GM10266 (cell line): Measurements from ENCODE around the gene FBXL12.
A peak's percentile ranks its signal among the peaks of the same experiment; 100 is the strongest.
"Not testable (repeated sequence)": the region's sequence is repeated elsewhere in the genome, so short reads cannot be mapped to it uniquely, and the experiment has no call there.

Experiments used
- DNase-seq: peaks from one replicate; pipeline ENCODE4 v3.0.0; 2012; ENCODE audit errors: extremely low spot score
- TF ChIP-seq, protein P1 (sequence below): IDR thresholded peaks from 2 replicates; pipeline ENCODE4 v1.5.1; 2012; ENCODE audit warnings: mild to moderate bottlenecking, low read depth; ENCODE audit not compliant: control insufficient read depth, insufficient read depth; ENCODE audit errors: missing control alignments

The FBXL12 gene

DNA sequence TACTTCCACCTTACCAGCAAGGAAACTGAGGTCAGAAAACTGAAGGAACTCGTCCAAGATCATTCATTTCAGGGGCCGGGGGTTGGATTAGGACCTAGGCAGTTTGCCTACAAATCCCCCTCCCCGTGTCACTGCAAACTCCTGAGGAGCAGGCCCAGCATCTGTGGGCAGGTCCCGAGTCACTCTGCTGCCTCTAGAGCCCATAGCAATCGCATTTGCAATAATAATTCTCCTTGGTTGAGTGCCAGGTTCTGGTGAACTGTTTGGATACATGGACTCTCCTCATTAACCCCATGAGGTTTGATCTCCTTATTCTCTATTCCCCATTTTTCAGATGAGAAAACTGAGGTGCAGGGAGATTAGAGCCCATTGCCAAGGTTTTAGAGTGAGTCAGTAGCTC, 17.1 kb upstream of the FBXL12 start:
- TF ChIP-seq, protein P1, sequence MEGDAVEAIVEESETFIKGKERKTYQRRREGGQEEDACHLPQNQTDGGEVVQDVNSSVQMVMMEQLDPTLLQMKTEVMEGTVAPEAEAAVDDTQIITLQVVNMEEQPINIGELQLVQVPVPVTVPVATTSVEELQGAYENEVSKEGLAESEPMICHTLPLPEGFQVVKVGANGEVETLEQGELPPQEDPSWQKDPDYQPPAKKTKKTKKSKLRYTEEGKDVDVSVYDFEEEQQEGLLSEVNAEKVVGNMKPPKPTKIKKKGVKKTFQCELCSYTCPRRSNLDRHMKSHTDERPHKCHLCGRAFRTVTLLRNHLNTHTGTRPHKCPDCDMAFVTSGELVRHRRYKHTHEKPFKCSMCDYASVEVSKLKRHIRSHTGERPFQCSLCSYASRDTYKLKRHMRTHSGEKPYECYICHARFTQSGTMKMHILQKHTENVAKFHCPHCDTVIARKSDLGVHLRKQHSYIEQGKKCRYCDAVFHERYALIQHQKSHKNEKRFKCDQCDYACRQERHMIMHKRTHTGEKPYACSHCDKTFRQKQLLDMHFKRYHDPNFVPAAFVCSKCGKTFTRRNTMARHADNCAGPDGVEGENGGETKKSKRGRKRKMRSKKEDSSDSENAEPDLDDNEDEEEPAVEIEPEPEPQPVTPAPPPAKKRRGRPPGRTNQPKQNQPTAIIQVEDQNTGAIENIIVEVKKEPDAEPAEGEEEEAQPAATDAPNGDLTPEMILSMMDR: no peak
- DNase-seq: no peak

DNA sequence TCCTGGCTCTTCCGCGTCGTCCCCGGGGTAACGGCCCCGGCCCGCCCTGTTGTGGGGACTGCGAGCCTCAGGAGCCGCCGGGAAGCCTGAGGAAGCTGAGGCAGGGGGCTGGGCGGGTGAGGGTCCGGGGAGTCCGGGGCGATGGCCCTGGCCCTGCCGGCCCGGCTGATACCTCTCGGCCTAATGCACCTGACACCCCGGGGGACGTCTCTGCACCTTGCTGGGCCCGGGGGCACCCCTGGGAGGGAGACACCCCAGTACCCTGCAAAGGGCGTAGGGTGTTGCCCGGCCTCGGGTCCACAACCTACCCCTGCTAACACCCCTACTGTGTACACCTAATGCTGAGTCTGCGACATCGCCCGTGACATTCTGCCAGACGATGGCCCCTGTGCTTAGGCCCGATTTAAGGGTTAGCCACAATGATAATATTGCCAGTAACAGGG, 16.6 kb upstream of the FBXL12 start:
- TF ChIP-seq, protein P1: no peak
- no peak for DNase-seq

DNA sequence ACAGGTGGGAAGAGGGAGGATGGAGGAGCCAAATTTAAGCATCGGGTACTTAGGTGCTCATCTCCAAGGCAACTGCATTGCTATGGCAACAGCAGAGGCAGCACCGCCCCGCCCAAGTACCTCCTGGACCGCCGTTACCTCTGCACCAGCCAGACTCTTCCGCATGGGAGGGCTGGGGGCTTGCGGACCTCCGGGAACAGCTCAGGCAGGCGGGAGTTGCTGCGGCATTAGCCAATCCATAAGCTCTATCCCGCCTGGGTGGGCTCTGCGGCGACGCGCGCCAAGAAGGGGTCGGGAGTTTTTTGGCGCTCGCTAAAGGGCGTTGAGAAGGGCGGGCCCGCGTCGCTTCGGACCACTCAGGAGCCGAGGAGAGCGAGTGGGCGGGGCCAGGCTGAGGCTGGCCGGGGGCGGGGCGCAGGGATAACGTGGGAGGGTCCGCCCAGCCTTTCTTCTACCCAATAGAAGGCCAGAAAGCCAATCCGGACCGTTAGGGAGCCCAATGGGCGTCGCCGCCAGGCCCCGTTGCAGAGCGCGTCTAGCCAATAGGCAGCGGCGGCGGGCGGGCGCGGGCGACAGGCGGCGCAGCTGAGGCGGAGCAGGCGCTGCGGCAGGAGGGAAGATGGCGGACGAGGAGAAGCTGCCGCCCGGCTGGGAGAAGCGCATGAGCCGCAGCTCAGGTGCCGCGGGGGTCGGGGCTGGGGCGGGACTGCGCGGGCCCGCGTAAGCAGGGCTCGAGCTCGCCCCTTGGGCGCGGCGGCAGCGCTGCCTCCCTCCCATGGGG, 16.0 kb upstream of the FBXL12 start, which contains the start of gene PIN1:
Gene PIN1, plus strand, starts transcription at position 593 of the 781 bp plus-strand sequence. Its CDS starts 27 bp downstream, at position 620.
- TF ChIP-seq, protein P1: peak; percentile 70
- DNase-seq: peak; percentile 99

DNA sequence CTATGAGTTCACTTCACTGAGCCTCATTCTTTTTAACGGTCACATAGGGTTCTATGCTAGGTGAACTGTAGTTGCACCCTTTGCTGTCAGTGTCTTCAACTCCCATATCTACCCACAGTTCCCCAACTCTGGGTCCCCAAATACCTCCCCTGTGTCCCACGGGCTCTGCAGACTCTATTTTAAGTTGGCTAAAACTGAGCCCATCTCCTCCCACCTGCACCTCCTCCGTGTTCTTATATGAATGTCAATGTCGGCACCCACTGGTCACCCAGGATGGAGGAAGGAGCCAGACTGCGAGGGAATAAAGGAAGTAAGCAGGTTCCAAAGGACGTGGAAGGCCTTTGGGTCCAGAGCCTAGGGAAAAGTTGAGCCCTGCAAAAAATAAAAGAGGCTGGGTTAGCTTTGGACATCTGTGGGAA, 15.4 kb upstream of the FBXL12 start:
- TF ChIP-seq, protein P1: no peak

DNA sequence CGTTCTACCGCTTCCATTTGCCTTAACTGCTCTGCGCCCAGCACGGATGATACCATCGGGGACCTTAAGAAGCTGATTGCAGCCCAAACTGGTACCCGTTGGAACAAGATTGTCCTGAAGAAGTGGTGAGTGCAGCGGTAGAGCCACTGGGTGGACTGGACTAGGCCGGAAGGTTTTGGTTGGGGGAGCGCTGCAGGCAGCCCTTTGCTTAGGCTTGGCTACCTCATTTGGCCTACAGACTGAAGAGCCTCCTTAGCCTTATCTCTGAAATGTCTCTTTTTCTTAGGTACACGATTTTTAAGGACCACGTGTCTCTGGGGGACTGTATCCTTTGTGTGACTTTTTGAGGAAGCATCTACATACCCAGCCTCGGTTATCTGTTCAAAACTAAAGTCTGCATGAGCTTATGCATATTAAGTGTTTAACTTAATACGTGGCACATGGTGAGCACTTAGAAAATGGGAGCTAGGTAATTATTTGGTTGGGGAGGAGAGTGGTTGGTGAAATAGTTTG, 9.7 kb upstream of the FBXL12 start:
- DNase-seq: no peak
- TF ChIP-seq, protein P1: no peak

More for the DNA sequence above, 15.4 kb upstream of the FBXL12 start:
- DNase-seq: no peak

DNA sequence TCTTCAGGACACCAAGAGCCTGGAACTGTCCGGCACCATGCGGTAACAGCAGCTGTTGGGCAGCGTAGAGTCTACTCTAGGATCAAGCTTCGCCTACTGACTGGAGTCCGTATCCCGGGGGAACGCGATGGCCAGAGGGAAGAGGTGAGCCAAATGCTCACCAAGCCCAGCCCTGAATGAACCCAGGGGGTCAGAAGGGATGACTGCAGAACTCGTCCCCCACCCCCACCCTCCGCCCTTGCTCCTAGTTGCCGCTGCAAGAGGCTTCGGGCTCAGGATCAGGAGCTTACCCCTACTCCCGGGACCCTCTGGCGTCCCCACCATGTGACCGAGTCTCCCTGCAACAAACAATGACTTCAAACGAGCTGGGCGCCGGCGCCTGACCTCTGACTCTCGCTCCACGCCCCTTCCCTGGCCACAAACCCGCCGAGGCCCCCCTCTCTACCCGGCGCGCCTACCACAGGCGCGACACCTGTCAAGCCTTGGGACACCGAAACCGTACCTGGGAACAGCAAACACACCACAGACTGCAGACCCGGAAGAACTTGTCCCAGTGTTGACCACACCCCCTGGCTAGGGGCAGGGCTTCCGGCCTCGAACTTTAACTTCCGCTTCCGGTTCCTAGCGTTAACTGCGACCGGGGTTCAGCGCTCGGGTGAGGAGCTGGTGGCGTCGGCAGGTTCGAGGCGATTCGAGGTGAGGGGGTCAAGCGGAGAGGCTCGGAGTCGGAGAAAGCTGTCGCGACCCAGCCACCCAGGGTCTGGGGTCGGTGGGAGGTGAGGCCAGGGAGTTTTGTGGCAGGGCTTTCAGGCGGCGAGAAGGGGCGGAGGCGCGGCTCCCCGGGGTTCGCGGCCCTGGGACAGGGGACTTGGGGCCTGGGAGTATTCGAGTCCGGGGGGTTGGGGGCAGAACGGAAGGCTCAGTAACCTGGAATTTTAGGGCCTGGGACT, 8.7 kb upstream of the FBXL12 start, which contains the start of gene UBL5:
Gene UBL5, plus strand, starts transcription at position 630 of the 950 bp plus-strand sequence. CDS start 420 bp downstream, outside the sequence.
- peak; percentile 88 for DNase-seq
- TF ChIP-seq, protein P1: no peak

DNA sequence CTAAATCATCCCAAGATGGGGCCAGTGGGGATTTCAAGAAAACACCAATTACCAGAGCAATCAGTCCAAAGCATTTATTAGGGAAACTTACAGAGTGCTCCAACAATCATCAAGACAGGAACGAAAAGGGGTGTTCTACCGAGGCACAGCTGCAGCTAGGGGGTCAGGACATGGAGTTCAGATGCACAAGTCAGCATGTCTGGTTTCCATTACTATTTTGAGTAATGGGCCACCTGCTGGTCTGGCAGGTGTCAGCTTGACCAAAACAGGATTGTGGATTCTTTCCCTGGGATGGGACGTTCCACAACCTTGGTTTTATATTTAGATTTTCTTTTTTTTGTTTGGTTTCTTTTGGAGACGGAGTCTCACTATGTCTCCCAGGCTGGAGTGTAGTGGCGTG, 4.9 kb upstream of the FBXL12 start:
- TF ChIP-seq, protein P1: no peak
- DNase-seq: no peak

DNA sequence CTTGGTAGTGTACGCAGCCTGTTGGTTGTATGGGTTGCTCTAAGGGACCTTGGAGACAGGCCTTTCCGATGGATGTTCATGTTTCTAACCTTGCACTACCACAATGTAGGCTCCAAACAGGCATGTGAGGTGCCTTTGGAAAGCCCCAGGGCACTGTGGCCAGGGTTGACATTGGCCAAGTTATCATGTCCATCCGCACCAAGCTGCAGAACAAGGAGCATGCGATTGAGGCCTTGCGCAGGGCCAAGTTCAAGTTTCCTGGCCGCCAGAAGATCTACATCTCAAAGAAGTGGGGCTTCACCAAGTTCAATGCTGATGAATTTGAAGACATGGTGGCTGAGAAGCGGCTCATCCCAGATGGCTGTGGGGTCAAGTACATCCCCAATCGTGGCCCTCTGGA, 1.2 kb upstream of the FBXL12 start:
- DNase-seq: not testable (repeated sequence)
